GM12874 (cell line): ENCODE results near the gene CA5A.

Source experiments
- CTCF ChIP-seq: IDR thresholded peaks from 2 replicates; pipeline ENCODE4 v1.5.1; 2011; ENCODE audit warnings: low read depth, mild to moderate bottlenecking, control low read depth, low read length, moderate library complexity; ENCODE audit not compliant: insufficient read depth

The CA5A gene

DNA sequence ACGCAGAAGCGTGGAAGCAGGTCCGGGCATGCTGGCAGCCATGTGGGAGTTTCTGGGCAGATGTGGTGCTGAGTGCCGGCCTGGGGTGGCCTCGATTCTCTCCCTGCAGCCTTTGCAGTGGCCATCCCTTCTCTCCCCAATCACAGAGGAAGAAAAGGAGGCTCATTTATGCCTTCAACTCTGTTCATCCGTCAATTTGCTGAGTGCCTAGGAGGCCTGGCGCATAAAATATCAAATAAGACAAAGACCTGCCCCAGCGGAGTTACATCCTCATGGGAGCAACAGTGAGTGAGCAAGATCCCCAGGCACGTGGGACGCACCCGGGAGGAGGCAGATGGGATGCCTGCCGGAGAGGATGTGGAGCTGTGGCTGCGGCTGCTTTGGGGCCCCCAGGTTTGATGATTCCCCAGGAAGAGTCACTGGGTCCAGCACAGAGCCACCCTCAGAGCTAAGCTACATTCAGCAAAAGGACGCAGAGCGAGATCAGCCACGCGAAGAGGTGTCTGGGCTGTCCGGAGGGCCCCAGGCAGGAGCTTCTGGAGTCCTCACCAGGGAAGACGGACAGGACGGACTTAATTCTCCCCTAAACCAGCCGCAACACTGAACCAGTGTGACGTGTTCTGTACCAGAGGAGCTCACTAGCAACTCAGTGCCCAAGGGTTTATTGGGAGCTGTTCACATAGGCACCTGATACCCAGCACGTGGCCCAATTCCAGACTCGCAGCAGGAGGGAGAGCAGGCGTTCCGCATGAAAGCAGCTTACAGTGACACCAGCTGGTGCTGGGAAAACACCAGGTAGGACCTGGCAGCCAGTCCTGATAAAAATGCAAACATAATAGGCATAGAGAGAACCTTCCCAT lies 11.3 kb downstream of the CA5A start:
- no peak for TF ChIP-seq CTCF

DNA sequence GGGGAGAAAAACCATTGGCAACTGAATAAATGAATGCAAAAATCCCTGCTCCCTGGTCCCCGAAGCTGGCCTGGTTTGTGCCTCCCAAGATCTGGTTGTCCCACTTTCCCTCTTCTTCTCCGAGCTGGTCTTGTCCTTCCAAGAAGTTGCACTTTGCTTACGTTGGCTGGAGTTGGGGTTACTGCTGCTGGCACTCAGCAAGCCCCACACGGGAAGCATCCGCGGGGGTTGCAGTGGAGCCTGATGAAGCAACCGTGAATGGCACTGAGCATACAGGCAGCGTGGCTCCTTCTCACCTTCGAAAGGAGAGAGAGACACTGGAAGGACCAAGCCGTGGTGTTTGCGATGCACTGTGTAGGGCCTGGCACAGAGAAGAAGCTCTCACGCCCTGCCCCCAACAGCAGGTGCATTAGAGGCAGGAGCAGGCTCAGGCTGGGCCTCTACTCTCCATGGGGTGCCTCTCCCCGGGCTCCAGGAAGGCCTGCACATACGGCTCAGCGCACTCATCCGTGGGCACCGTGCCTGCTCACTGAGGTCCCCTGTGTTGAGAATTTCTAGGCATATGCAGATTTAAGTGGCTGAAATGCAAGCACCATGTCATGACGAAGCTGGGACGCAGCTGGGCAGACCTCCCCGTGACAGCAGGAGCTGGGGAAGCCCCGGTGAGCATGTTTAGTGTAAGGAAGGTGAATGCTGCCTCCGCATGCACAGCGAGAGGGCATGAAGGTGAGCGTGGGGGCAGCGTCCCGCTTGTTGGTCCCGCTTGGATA lies 12.1 kb downstream of the CA5A start:
- no peak for TF ChIP-seq CTCF

- TF ChIP-seq CTCF: no peak
These were observed 14.0 kb downstream of the CA5A start for GRCh38 chr16:87922250-87922871.

- no peak for TF ChIP-seq CTCF
These were observed 15.0 kb downstream of the CA5A start for GRCh38 chr16:87921236-87921773.

- TF ChIP-seq CTCF: no peak
These were observed 16.7 kb downstream of the CA5A start for GRCh38 chr16:87919681-87919994.

DNA sequence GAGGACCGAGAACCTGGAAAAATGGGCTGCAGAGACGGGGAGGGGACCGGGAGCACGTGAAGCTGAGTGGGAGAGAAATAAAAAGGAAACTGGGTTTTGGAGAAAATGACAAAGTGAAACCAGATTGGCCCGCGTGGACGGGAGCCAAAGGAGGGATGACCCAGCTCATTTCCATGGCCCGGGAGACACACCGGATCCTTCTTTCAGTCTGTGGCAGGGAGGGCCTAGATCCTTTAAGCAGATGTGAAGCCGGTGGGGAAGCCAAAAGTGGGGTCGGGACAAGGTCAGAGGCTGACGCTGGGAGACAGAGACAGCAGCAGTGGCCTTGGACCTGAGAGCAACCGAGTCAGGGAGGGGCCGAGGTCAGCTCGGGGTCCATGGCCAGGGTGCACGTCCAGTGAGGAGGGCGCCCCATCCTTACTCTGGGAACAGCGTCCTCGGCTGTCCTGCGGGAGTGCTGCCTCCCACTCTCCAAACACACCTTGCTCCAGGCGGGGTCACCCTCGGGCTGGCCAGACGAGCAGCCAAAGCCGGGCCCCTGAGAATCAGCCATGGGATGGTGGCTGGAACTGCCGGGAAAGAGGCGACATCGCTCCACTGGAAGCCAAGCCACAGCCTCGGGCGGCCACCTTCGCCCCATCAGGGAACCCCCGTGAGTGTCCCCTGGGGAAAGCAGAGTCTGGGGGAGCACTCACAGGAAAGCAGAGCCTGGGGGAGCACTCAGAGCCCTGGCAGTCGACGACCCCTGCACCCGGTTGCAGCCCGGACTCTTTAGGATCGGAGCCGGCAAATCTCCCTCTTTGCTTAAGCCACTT lies 17.3 kb downstream of the CA5A start:
- no peak for TF ChIP-seq CTCF

DNA sequence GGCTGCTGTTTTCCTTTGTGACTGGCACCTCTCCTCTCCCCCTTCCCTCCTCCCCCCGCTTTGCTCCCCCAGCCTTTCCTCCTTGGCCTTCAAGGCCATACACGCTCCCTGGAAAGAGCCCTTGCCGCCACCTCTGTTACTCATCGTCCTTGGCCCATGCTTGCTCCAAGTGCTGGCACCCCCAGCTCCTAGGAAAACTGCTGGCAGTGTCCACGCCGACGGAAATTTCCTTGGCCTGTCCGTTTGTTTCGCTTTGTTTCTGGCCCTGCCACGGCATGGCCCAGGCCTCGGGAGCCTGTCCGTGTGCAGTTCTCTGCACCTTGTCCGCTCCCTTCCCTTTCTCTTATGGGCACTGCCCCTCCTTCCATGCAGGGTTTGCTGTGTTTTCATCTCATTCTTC lies 18.0 kb downstream of the CA5A start:
- no peak for TF ChIP-seq CTCF
